22Rv1 (cell line): ENCODE data around the gene SFXN5.

ENCODE experiments used
- H3K27ac ChIP-seq: fragments of 450-650 bp; 2 replicates; pipeline ENCODE4 v1.5.1; 2017
- ZFX ChIP-seq: fragments of 450-650 bp; IDR thresholded peaks from 2 replicates; pipeline ENCODE4 v1.6.1; 2017; ENCODE audit warnings: antibody characterized with exemption, borderline replicate concordance
- TF ChIP-seq, protein P1 (sequence below): fragments of 450-650 bp; IDR thresholded peaks from 2 replicates; pipeline ENCODE4 v1.5.1; 2017; ENCODE audit warnings: mild to moderate bottlenecking

The SFXN5 gene

DNA sequence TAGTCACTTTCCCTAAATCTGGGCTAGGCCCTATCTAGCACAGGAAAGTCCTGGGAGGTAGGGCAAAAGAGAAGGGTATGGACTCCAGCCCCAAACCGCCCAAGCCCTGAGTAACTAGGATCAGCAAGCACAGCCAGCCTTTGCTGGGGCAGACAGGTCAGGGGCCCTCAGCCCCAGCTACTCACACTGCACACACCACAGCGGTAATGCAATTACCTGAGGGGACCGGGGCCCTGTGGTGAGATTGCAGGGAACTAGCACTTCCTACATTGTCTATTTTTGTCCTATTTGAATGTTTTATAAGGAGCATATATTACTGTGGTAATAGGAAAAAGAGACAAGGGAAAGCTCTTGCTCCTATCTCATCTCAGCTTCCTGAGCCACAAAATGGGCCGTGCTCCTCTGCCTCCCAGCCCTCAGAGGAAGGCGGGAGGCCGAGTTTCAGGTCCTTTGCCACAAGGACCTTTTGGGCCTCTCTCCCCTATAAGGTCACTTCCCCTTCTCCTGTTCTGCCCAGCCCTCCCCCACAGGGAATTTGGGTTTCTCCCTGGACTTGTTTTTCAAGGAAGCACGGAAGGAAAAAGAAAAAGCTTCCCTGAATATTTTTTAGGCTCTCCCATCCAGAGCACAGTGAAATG, 20.8 kb upstream of the SFXN5 start:
- no peak for TF ChIP-seq ZFX
- TF ChIP-seq, protein P1, sequence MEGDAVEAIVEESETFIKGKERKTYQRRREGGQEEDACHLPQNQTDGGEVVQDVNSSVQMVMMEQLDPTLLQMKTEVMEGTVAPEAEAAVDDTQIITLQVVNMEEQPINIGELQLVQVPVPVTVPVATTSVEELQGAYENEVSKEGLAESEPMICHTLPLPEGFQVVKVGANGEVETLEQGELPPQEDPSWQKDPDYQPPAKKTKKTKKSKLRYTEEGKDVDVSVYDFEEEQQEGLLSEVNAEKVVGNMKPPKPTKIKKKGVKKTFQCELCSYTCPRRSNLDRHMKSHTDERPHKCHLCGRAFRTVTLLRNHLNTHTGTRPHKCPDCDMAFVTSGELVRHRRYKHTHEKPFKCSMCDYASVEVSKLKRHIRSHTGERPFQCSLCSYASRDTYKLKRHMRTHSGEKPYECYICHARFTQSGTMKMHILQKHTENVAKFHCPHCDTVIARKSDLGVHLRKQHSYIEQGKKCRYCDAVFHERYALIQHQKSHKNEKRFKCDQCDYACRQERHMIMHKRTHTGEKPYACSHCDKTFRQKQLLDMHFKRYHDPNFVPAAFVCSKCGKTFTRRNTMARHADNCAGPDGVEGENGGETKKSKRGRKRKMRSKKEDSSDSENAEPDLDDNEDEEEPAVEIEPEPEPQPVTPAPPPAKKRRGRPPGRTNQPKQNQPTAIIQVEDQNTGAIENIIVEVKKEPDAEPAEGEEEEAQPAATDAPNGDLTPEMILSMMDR = no peak
- no peak overlapping the region for H3K27ac ChIP-seq

DNA sequence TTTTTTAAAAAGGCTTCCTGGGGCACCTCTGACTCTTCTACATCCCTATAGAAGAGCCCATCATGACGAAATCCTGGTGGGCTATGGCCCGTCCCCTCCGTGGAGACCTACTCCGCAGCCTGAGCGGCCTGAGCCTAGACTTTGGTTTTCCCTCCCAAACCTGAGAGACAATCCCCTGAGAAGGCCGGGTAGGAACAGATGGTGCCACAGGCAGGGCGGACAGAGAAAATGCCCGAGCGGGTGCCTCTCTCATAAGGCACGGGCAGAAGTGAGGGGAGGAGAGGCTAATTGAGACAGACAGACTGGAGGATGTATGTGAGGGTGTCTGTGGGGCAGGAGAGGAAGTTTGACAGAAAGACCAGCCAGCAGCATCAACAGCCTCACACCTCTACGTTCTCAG, 20.2 kb upstream of the SFXN5 start:
- no peak overlapping the region for H3K27ac ChIP-seq
- no peak for TF ChIP-seq ZFX
- TF ChIP-seq, protein P1 = no peak

DNA sequence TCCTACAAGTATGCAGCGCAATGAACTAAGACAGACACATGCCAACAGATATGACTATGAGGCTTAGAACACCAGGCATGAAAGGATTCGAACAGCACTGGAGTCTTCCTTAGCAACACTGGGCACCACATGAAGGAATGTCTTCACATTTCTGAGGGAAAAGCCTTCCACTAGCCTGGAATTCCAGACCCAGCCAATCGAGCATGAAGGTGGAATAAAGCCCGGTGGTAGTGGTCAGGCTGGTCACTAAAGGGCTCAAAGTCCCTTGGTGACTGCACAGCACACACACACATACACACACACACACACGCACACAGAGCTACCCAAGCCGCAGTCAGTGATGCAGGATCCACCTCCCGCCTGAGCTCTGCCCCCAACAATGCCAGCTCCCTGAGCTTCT, 19.7 kb upstream of the SFXN5 start:
- TF ChIP-seq, protein P1 = no peak
- no peak for TF ChIP-seq ZFX
- no peak overlapping the region for H3K27ac ChIP-seq

DNA sequence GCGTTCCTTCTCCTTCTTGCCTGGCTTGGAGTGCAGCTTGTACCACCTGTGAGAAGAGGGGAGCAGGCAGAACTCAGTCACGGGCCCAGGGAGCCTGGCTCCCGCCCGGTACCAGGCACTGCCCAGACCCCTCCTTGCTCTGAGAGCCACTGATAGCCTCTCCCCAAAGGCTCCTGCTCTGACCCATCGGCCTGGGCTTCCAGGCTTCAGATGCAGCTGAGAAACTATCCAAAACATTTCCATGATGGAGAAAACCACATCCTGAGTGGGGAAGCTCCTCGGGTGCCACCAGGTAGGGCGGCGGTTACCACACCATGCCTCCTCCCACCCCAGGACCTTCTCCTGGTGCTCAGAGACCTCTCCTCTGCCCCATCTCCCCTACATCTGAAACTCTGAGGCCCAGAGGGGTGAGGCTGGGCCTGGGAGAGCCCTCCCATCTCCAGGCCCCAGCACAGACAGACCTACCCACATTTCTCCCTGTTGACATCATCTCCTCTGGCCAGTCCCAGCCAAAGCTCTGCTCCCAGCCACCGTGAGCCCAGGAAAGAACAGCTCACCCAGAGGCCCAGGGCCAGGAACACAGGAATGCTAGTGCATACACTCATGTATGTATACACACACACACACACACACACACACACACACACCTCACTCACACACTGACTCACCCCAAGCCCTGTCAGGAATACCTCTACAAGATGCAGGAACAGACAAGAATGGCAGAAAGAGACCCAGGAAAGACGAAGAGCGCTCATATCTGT, 17.9 kb upstream of the SFXN5 start:
- no peak for TF ChIP-seq ZFX
- TF ChIP-seq, protein P1 = no peak
- H3K27ac ChIP-seq = no peak overlapping the region

GRCh38 chr2:73088703-73089102, 17.2 kb upstream of the SFXN5 start:
- no peak overlapping the region for H3K27ac ChIP-seq

GRCh38 chr2:73088211-73088610, 16.7 kb upstream of the SFXN5 start:
- TF ChIP-seq ZFX = no peak
- TF ChIP-seq, protein P1 = no peak
- no peak overlapping the region for H3K27ac ChIP-seq

More at GRCh38 chr2:73088703-73089102, 17.2 kb upstream of the SFXN5 start:
- TF ChIP-seq ZFX = no peak
- TF ChIP-seq, protein P1 = no peak

- TF ChIP-seq, protein P1 = no peak
- TF ChIP-seq ZFX = no peak
- H3K27ac ChIP-seq = no peak overlapping the region
These were observed 15.8 kb upstream of the SFXN5 start for GRCh38 chr2:73087311-73087710.
